Liver (tissue), 9 donors: ENCODE data around the gene CEP164. TPM values are rescaled to one million over a fixed set of nuclear protein-coding genes. Genes with fewer than 3 reads are reported as not detected.

Source experiments
- DNase-seq: peaks from one replicate; pipeline ENCODE4 v3.0.0-alpha.2; 2017; ENCODE audit warnings: low spot score
- H3K27ac ChIP-seq, 2 donors: one replicate each; pipeline ENCODE4 v1.7.0; 2013; ENCODE audit warnings: inconsistent platforms in 2 of 2, low read length in 2 of 2, control low read depth in 1 of 2, low read depth in 1 of 2, mild to moderate bottlenecking in 1 of 2
- H3K27me3 ChIP-seq, 4 donors: one replicate each; pipeline versions ENCODE4 v1.6.1 to v1.7.0; 2013; ENCODE audit warnings: low read length in 3 of 4, inconsistent platforms in 1 of 4, mild to moderate bottlenecking in 1 of 4, moderate library complexity in 1 of 4; ENCODE audit not compliant: control insufficient read depth in 4 of 4, insufficient read depth in 4 of 4
- H3K36me3 ChIP-seq, 4 donors: one replicate each; pipeline versions ENCODE4 v1.6.1 to v1.7.0; 2013; ENCODE audit warnings: low read length in 3 of 4, mild to moderate bottlenecking in 3 of 4, low read depth in 1 of 4, moderate library complexity in 1 of 4; ENCODE audit not compliant: control insufficient read depth in 4 of 4, insufficient read depth in 3 of 4
- H3K4me1 ChIP-seq, 4 donors: one replicate each; pipeline versions ENCODE4 v1.6.1 to v1.7.0; 2013; ENCODE audit warnings: low read length in 3 of 4, mild to moderate bottlenecking in 3 of 4, moderate library complexity in 1 of 4; ENCODE audit not compliant: control insufficient read depth in 4 of 4, insufficient read depth in 4 of 4
- H3K4me3 ChIP-seq, 3 donors: one replicate each; pipeline versions ENCODE4 v1.6.1 to v1.7.0; 2013; ENCODE audit warnings: low read length in 3 of 3, control low read depth in 1 of 3, low read depth in 1 of 3, mild to moderate bottlenecking in 1 of 3
- H3K9ac ChIP-seq, 2 donors: one replicate each; pipeline ENCODE4 v1.7.0; 2013; ENCODE audit warnings: low read length in 2 of 2, mild to moderate bottlenecking in 2 of 2, moderate library complexity in 2 of 2, control low read depth in 1 of 2, low read depth in 1 of 2
- H3K9me3 ChIP-seq, 4 donors: one replicate each; pipeline versions ENCODE4 v1.6.1 to v1.7.0; 2013; ENCODE audit warnings: low read length in 3 of 4; ENCODE audit not compliant: control insufficient read depth in 4 of 4
- CTCF ChIP-seq: fragments of 150-350 bp; IDR thresholded peaks from 2 replicates; pipeline ENCODE4 v1.5.1; 2017; ENCODE audit warnings: improper control_type of control experiment, low read depth, low read length; ENCODE audit not compliant: missing input control
- FOXA1 ChIP-seq: IDR thresholded peaks from 2 replicates; pipeline ENCODE4 v1.6.1; 2016; ENCODE audit warnings: antibody characterized with exemption
- FOXA2 ChIP-seq: IDR thresholded peaks from 2 replicates; pipeline ENCODE4 v1.6.1; 2016; ENCODE audit warnings: antibody characterized with exemption
- HNF4A ChIP-seq, 2 donors: conservative IDR thresholded peaks; 2 replicates each; pipeline ENCODE4 v1.6.1; 2016; ENCODE audit warnings: antibody characterized with exemption in 2 of 2, mild to moderate bottlenecking in 2 of 2
- HNF4G ChIP-seq: IDR thresholded peaks from 2 replicates; pipeline ENCODE4 v1.6.1; 2016; ENCODE audit warnings: antibody characterized with exemption
- JUND ChIP-seq, 2 donors: IDR thresholded peaks; 2 replicates each; pipeline ENCODE4 v1.6.1; 2016; ENCODE audit warnings: antibody characterized with exemption in 2 of 2
- MAX ChIP-seq: IDR thresholded peaks from 2 replicates; pipeline ENCODE4 v1.6.1; 2016; ENCODE audit warnings: antibody characterized with exemption
- RAD21 ChIP-seq, 2 donors: IDR thresholded peaks; 2 replicates each; pipeline ENCODE4 v1.6.1; 2016; ENCODE audit warnings: antibody characterized with exemption in 2 of 2, mild to moderate bottlenecking in 2 of 2
- RXRA ChIP-seq, 2 donors: IDR thresholded peaks; 2 replicates each; pipeline ENCODE4 v1.6.1; 2017 to 2018; ENCODE audit warnings: antibody characterized with exemption in 2 of 2, mild to moderate bottlenecking in 1 of 2
- TAF1 ChIP-seq: conservative IDR thresholded peaks from 2 replicates; pipeline ENCODE4 v1.6.1; 2016; ENCODE audit warnings: antibody characterized with exemption, mild to moderate bottlenecking
- YY1 ChIP-seq: IDR thresholded peaks from 2 replicates; pipeline ENCODE4 v1.6.1; 2016; ENCODE audit warnings: antibody characterized with exemption, mild to moderate bottlenecking
- WGBS: extraction: QIAGEN DNeasy Blood & Tissue Kit; methylation state at CpG from one replicate; pipeline ENCODE4 v1.1.7; 2013; 5-methylcytosine and 5-hydroxymethylcytosine counted together
- polyA plus RNA-seq, 2 donors: library from polyadenylated mRNA; stranded (reverse) in 1 of 2; unstranded in 1 of 2; fragments of 200-250 nt in 1 of 2; fragments of >200 nt in 1 of 2; fragmentation: Nextera tagmentation in 1 of 2; extraction: Ambion mirVana in 1 of 2; gene quantifications; one replicate each; pipeline versions ENCODE4 v1.2.1 to v1.2.3, GENCODE V29; 2013 to 2015
- total RNA-seq, 2 donors: library from RNA; depleted of rRNA; stranded (reverse); fragments of >200 nt; gene quantifications; one replicate each; pipeline ENCODE4 v1.2.3, GENCODE V29; 2014
- TF ChIP-seq, protein P1 (sequence below): IDR thresholded peaks from 2 replicates; pipeline ENCODE4 v1.6.1; 2016; ENCODE audit warnings: antibody characterized with exemption
- TF ChIP-seq, protein P2 (sequence below): IDR thresholded peaks from 2 replicates; pipeline ENCODE4 v1.6.1; 2016; ENCODE audit warnings: antibody characterized with exemption, mild to moderate bottlenecking
- donor health status: healthy.
- donor health status: healthy.
- donor health status: healthy.
- donor health status: healthy.
- donor health status: healthy.

Gene CEP164
- total and polyA plus RNA-seq, 4 donors: 4.1 to 12.3 (median 5.9) TPM

DNA sequence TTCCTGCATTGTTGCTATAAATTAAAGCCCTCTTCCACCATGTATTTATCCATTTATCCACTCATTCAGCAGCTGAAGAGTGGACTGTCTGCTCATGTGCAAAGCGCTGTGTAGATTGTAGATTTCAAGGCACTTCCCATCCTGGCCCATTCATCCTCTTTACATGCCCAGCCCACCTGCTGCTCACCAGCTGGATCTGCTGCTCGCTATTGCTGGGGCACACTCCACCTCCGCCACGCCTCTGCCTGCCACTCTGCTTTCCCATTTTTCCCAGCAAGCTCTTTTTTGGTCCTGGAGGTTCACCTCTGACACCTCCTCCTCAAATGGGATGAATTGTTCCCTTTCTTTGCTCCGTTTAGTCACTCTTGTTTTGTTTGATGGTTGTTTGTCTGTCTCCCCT is 48.3 kb downstream of the CEP164 start:
- no peaks in the 10 kb centered on the region for H3K4me1 ChIP-seq
- H3K27ac ChIP-seq: no peak overlapping the region
- no peaks in the 10 kb centered on the region for H3K9me3 ChIP-seq
- peaks cover 4 to 48% (median 28%) of the 10 kb centered on the region in 4 donors for H3K36me3 ChIP-seq
- no peaks in the 10 kb centered on the region for H3K27me3 ChIP-seq
- H3K9ac ChIP-seq: no peak overlapping the region
- 94% methylated on average over 5 of the region's 5 CpGs for WGBS
- no peak for TF ChIP-seq MAX
- no peak for TF ChIP-seq TAF1
- no peak for TF ChIP-seq RXRA (IDR thresholded peaks at IDR 0.05)
- TF ChIP-seq FOXA1: no peak
- TF ChIP-seq, protein P1, sequence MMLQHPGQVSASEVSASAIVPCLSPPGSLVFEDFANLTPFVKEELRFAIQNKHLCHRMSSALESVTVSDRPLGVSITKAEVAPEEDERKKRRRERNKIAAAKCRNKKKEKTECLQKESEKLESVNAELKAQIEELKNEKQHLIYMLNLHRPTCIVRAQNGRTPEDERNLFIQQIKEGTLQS: no peak
- no peak for TF ChIP-seq HNF4A (conservative IDR thresholded peaks at IDR 0.05)
- TF ChIP-seq HNF4G: no peak
- no peak for TF ChIP-seq RAD21 (IDR thresholded peaks at IDR 0.05)
- no peak for TF ChIP-seq FOXA2
- TF ChIP-seq JUND (IDR thresholded peaks at IDR 0.05): no peak
- DNase-seq: no peak
- no peak overlapping the region for H3K4me3 ChIP-seq

- Histone ChIP-seq H3K27ac (no peak overlapping the region), H3K4me1 (no peaks in the 10 kb centered on the region), H3K36me3 (peaks cover 1 to 44% (median 25%) of the 10 kb centered on the region in 4 donors), H3K4me3 (no peak overlapping the region), H3K9ac (no peak overlapping the region), H3K9me3 (no peaks in the 10 kb centered on the region), H3K27me3 (no peaks in the 10 kb centered on the region)
- DNase-seq: no peak
- 96% methylated on average over 2 of the region's 2 CpGs for WGBS
- no peak for TF ChIP-seq YY1
- TF ChIP-seq, protein P1: no peak
- no peak for TF ChIP-seq TAF1
- TF ChIP-seq, protein P2, sequence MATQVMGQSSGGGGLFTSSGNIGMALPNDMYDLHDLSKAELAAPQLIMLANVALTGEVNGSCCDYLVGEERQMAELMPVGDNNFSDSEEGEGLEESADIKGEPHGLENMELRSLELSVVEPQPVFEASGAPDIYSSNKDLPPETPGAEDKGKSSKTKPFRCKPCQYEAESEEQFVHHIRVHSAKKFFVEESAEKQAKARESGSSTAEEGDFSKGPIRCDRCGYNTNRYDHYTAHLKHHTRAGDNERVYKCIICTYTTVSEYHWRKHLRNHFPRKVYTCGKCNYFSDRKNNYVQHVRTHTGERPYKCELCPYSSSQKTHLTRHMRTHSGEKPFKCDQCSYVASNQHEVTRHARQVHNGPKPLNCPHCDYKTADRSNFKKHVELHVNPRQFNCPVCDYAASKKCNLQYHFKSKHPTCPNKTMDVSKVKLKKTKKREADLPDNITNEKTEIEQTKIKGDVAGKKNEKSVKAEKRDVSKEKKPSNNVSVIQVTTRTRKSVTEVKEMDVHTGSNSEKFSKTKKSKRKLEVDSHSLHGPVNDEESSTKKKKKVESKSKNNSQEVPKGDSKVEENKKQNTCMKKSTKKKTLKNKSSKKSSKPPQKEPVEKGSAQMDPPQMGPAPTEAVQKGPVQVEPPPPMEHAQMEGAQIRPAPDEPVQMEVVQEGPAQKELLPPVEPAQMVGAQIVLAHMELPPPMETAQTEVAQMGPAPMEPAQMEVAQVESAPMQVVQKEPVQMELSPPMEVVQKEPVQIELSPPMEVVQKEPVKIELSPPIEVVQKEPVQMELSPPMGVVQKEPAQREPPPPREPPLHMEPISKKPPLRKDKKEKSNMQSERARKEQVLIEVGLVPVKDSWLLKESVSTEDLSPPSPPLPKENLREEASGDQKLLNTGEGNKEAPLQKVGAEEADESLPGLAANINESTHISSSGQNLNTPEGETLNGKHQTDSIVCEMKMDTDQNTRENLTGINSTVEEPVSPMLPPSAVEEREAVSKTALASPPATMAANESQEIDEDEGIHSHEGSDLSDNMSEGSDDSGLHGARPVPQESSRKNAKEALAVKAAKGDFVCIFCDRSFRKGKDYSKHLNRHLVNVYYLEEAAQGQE: no peak
- no peak for TF ChIP-seq CTCF
Measured at GRCh38 chr11:117376517-117376916, 48.9 kb downstream of the CEP164 start.
